Measurements from ENCODE around the gene RPS6KA3. TPM values are rescaled to one million over a fixed set of nuclear protein-coding genes. Genes with fewer than 3 reads are reported as not detected.
A peak's percentile ranks its signal among the peaks of the same experiment; 100 is the strongest.

Gene RPS6KA3
- total RNA-seq (2014; rRNA removed; shearing (Covaris generic)), result 34.4 and 47.7 TPM in 2 replicates

DNA sequence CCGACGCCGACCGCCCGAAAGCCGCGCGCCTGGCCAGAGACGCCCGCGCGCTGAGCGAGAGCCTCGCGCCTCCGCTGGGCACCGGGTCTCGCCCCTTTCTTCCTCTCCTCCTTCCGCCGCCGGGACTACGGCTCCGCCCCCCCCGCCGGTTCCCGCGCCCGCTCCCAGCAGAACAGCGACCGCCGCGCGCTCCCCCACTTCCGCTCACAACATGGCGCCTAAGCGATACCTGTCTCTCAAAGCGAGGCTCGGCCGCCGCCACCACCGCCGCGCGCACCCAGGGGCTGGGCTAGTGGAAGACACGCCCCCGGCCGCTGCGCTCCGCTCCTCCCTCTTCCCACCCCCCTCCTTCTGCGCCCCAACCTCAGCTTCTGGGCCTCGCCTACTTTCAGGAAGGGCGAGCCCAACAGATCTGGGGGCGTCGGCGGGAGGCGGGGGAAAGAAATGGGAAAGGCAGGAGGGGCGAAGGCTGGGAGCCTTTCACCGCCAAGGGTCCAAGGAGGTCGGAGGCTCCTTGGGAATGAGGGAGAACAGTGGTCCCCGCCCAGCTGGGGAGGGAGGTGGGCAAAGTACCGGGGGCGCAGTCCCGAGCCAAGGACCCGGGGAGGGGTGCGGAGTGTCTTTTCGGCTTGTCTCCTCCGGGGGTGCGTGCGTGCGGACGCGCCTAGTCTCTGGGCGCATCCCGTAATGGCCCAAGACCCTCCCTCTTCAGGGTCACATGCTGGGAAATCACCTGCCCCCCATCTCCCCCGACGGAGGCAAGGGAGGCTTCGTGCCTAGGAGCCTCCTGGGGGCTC, at the start of gene RPS6KA3:
Gene RPS6KA3, minus strand, starts transcription at position 100 of the 797 bp plus-strand sequence. CDS start 277 bp downstream, outside the sequence.
- DNase-seq (ENCODE audit: low read depth), result peak; percentile 84

GRCh38 chrX:20315140-20315539, 48.4 kb upstream of the RPS6KA3 start:
- no peak for DNase-seq (ENCODE audit: low read depth)

- DNase-seq (ENCODE audit: low read depth), result no peak
Measured at GRCh38 chrX:20313899-20314298, 47.2 kb upstream of the RPS6KA3 start.

DNA sequence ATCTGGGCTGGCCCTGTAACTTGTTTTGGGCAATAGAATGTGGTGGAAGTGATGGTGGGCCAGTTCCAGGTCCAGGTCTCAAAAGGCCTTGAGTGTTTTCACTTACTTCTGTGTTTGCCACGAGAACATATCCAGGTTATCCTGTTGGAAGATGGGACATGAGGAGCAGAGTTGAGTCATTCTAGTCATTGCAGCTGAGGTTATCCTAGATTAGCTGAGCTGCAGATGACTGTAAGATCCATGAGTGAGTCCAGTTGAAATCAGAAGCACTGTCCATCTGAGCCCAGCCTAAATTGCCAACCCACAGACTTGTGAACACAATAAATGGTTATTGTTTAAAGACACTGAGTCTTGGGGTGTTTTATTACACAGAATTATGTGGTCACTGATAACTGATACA, 45.3 kb upstream of the RPS6KA3 start:
- no peak for DNase-seq (ENCODE audit: low read depth)

DNA sequence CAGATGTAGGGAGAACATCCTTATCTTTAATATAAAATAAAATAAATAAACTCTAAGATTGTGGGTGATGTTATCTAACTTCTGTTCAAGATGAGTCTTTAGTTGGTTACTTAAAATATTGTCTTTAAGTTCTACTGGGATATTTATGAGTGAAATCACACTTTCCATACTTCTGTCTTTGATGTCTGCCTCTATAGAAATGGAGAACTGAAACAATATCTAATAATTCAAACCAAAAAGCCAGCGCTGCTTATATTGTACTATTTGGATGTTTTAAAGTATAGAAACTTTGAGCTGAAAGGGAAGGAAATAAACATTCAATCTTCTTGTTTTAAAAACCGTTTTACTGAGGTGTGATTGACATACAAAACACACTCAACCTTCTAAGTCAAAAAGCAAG, 44.8 kb upstream of the RPS6KA3 start:
- no peak for DNase-seq (ENCODE audit: low read depth)

DNA sequence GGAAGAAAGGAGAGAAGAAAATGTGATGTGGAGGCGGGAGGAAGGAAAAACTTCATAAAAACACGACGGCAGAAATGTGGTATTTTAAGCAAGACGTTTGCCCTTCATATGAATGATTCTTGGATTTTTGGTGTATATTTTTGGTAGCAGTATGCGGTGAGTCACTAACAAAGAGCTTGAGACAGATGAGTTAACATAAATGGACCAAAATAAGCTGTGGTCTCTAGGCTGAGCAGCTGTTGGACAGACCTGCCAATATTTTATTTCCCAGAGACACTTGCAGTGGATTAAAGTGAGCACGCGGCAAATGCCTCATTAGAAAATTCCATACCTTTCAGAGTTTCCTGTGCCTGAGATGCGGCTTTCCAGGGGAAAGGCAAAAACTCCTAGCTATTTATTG, 43.1 kb upstream of the RPS6KA3 start:
- peak; percentile 43 for DNase-seq (ENCODE audit: low read depth)

GRCh38 chrX:20306668-20307067, 40.0 kb upstream of the RPS6KA3 start:
- no peak for DNase-seq (ENCODE audit: low read depth)

GRCh38 chrX:20300822-20301221, 34.1 kb upstream of the RPS6KA3 start:
- DNase-seq (ENCODE audit: low read depth), result no peak

GRCh38 chrX:20294957-20295356, 28.2 kb upstream of the RPS6KA3 start:
- no peak for DNase-seq (ENCODE audit: low read depth)

- DNase-seq (ENCODE audit: low read depth), result no peak
Measured at GRCh38 chrX:20294284-20294683, 27.6 kb upstream of the RPS6KA3 start.

DNA sequence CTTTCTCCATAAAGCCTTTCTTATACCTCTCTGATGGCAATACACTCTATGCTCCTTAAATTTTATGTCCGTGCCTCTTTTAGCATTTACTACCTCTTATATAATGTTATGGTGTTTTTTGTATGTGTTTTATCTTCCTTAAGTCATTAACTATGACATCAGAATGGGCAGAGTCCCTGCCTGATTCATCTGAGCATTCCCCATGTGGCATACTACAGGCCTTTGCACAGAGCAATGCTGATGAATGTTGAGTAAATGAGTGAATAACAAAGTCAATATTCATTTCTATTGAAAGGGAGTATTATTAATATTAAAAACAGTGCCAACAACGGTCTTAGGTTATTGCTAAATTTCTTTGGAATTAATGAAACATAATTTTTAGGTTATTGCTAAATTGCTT, 18.8 kb upstream of the RPS6KA3 start:
- DNase-seq (ENCODE audit: low read depth), result no peak

- DNase-seq (ENCODE audit: low read depth), result no peak
Measured at GRCh38 chrX:20284992-20285391, 18.3 kb upstream of the RPS6KA3 start.

DNA sequence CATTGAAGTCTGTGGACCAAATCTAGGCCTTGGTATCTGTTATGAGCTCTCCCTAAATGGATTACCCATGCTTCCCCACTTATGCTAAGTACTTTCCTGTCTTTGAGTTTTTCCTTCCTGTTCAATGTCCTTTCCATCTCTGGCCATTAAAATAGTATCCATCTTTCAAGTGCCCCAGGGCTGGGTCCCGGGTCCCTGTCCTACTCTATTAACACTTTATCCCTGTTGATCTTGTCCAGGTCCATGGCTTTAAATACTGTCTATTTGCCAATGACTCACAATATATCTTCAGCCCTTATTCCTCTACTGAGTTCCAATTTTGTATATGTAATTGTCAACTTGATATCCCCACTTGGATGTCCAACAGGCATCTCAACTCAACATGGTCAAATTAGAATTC, 17.7 kb upstream of the RPS6KA3 start:
- DNase-seq (ENCODE audit: low read depth), result no peak

GRCh38 chrX:20280938-20281337, 14.2 kb upstream of the RPS6KA3 start:
- DNase-seq (ENCODE audit: low read depth), result no peak

- no peak for DNase-seq (ENCODE audit: low read depth)
Measured at GRCh38 chrX:20274121-20274520, 7.4 kb upstream of the RPS6KA3 start.

GRCh38 chrX:20271730-20272129, 5.0 kb upstream of the RPS6KA3 start:
- DNase-seq (ENCODE audit: low read depth), result no peak

GRCh38 chrX:20271186-20271585, 4.5 kb upstream of the RPS6KA3 start:
- no peak for DNase-seq (ENCODE audit: low read depth)

DNA sequence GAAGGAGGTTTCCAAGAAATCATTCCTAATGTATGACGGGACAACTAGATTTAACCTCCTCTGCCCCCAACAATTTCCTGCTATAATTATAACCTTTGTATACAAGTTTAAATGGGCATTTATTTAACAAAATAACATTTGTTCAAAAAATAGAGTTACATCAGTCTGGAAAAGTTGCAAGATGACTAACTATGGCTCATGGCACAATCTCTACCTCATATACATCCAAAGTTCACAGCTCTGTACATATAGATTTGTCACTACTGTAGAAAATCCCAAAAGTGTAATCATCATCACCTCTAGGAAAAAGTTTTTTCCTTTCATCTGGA, 3.8 kb upstream of the RPS6KA3 start:
- DNase-seq (ENCODE audit: low read depth), result peak; percentile 21

DNA sequence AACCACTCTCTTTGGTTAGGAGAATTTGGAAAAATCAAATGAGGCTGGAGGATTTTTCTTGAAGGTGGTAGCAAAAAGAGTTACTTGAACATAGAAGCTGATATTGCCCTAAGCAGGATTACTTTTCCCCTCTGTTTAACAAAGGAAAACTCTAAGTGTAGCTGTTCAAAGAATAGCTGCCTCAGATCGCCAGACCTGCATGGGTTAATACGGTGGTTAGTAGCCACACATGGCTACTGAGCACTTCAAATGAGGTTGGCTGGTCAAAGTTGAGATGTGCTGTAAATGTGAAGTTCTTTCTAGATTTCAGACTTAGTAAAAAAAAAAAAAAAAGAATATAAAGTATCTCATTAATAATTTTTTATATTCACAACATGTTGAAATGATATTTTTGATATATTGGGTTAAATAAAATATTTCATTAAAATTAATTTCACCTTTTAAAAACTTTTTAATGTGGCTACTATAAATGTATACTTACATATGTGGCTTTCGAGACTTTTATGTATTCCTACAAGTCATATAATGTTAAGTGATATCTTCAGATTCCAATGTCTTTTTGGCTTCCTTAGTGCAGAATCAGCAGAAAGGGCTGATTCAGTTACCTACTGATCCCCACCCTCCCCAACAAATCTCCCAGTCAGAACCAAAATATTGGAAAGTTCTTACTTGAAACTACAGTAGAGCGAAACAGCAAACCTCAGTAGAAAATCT, 3.3 kb upstream of the RPS6KA3 start:
- no peak for DNase-seq (ENCODE audit: low read depth)

DNA sequence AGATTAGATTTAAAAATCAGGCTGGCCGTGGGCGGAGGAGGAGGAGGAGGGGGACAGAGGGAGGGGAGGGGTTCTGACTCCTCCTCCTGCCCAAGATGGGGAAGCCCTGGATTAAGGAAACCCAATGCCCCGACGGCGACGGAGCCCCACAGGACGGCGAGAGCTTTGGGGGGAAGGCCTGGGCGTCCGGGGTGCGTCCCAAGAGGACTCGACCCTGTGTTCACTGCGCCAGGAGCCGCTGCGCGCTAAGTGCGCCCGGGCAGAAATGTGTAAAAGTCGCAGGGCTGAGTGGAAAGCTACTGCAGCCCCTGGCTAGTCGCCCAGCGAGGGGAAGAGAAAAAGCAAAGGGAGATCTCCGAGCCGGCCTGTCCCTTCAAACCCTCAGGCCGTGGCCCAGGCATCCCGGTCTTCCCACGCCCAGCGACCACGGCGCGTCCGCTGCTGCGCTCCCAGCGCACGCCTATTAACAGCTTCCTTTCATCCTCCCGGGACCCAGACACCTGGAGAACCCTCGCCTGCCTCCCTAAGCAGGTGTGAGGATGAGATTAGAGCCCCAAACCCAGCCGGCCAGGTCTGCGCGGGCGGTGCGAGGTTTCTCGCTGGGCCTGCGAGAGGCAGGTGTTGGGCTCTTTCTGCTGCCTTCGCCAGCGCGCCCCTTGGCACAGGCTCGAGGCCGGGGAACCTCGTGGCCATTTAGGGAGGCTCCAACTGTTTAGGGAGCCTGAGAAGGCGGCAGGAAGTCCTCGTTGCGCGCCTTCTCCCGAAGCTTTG, 1.4 kb upstream of the RPS6KA3 start:
- no peak for DNase-seq (ENCODE audit: low read depth)

GRCh38 chrX:20267607-20267930, 860 bp upstream of the RPS6KA3 start:
- no peak for DNase-seq (ENCODE audit: low read depth)
